HepG2 (cell line): ENCODE results near the gene ALPL.

Source experiments
- CEBPB ChIP-seq: IDR thresholded peaks from 2 replicates; pipeline ENCODE4 v1.6.1; 2011; ENCODE audit warnings: low read depth, low read length, improper control_type of control experiment, borderline replicate concordance
- CTCF ChIP-seq: sonication (generic); formaldehyde crosslinking; IDR thresholded peaks from 2 replicates; pipeline ENCODE4 v1.5.0; 2020; ENCODE audit warnings: mild to moderate bottlenecking, missing genetic modification reagents, moderate library complexity
- PHF20 ChIP-seq: sonication (generic); formaldehyde crosslinking; IDR thresholded peaks from 2 replicates; pipeline ENCODE4 v1.5.0; 2020; ENCODE audit warnings: mild to moderate bottlenecking, missing genetic modification reagents
- POLR2A ChIP-seq, 2 experiments: IDR thresholded peaks; 2 replicates each; pipeline ENCODE4 v1.6.1; 2011; ENCODE audit warnings: low read depth in 2 of 2, low read length in 2 of 2, mild to moderate bottlenecking in 1 of 2, moderate library complexity in 1 of 2; ENCODE audit not compliant: insufficient read depth in 1 of 2
- SALL2 ChIP-seq: sonication (generic); formaldehyde crosslinking; IDR thresholded peaks from 2 replicates; pipeline ENCODE4 v1.8.1; 2023; ENCODE audit warnings: mild to moderate bottlenecking, missing genetic modification reagents, inconsistent platforms

- TF ChIP-seq CTCF (CRISPR knock-in tag) (no peak), PHF20 (CRISPR knock-in tag) (no peak), POLR2A (IDR thresholded peaks at IDR 0.05; ENCODE audit: insufficient read depth in 1 of 2, low read depth in 2 of 2, low read length in 2 of 2) (no peak), SALL2 (CRISPR knock-in tag) (no peak), CEBPB (no peak)
These were observed 92.2 kb downstream of the ALPL start for GRCh38 chr1:21601278-21602048.
